ENCODE results near the gene B3GAT1.
A peak's percentile ranks its signal among the peaks of the same experiment; 100 is the strongest.

Gene B3GAT1

DNA sequence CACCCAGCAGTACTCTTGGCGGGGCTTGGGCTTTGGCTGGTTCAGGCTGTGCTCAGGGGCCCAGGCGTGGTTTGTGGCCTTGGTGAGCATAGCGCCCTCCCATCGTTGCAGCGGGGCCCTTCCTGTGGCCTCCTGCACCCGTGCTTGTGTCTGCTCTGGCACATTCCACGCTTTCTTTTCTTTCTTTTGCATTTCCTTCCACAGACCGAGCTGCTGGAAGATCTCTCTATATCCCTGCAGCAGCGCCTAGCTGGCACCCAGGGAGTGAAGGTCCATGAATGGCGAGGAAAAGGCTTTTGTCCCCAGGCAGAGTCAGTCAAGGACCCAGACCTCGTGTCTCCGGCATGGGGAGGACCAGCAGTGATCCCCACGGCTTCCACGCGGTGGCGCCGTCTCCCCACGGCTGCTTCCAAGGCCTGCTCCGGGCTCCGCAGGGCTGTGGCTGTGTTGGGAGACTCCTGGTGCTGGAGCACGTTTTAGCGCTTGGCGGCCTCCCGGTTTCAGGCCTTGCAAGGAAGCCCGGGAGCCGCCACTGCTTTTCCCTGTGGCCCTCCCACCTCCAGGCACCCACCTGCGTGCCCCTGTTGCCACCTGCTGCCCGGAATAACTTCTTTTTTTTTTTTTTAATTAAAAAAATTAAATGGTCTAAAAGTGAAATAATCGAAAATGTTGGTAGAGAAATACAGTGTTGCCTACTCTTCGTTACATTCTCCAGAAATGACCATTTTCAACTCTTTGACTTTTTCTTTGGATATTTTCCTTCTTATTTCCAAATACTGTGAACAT, 51.8 kb downstream of the B3GAT1 start:
- ChIA-PET POLR2A (no interaction called here), CTCF (interaction anchor here (1.0 kb wide), 1 partner anchor 367 kb away, joined by 3 read pairs; no protein-coding TSS in a partner anchor)
- peak; percentile 94 for DNase-seq (ENCODE audit: extremely low spot score)

DNA sequence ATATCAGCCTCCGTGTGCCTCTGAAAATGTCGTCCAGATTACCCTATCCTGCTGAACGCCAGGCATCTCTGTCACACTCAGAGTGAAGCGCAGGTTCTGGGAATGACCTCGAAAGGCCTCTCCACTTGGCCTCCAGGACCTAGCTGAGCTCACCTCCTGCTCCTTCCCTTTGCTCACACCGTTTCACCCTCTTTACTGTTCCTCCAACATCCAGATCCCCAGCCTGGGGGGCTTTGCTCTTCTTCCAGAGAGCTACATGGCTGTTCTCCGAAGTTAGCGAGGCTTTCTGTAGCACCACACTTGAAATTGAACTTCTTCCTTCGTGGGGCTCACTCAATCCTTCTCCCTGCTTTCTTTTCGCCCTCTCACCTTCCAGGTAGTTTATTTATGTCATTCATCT, 52.4 kb downstream of the B3GAT1 start:
- POLR2A ChIA-PET, result no interaction called here
- TF ChIP-seq SP1 (IDR thresholded peaks at IDR 0.05), result no peak
- no peak for TF ChIP-seq TARDBP (IDR thresholded peaks at IDR 0.05)
- TF ChIP-seq ELF4 (IDR thresholded peaks at IDR 0.05), result no peak
- no peak for TF ChIP-seq L3MBTL2 (conservative IDR thresholded peaks at IDR 0.05)
- TF ChIP-seq FOXA1 (IDR thresholded peaks at IDR 0.05), result no peak
- TF ChIP-seq NFRKB (IDR thresholded peaks at IDR 0.05), result no peak
- TF ChIP-seq HDGF (IDR thresholded peaks at IDR 0.05; ENCODE audit: borderline replicate concordance), result no peak
- TF ChIP-seq FOXK2 (IDR thresholded peaks at IDR 0.05), result no peak
- TF ChIP-seq, protein P1, sequence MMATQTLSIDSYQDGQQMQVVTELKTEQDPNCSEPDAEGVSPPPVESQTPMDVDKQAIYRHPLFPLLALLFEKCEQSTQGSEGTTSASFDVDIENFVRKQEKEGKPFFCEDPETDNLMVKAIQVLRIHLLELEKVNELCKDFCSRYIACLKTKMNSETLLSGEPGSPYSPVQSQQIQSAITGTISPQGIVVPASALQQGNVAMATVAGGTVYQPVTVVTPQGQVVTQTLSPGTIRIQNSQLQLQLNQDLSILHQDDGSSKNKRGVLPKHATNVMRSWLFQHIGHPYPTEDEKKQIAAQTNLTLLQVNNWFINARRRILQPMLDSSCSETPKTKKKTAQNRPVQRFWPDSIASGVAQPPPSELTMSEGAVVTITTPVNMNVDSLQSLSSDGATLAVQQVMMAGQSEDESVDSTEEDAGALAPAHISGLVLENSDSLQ (IDR thresholded peaks at IDR 0.05), result no peak
- no peak for TF ChIP-seq ARNT (IDR thresholded peaks at IDR 0.05)
- no peak for TF ChIP-seq CTBP1 (IDR thresholded peaks at IDR 0.05; ENCODE audit: borderline replicate concordance)
- no peak for TF ChIP-seq BHLHE40 (IDR thresholded peaks at IDR 0.05; ENCODE audit: borderline replicate concordance)
- TF ChIP-seq FOXM1 (IDR thresholded peaks at IDR 0.05; ENCODE audit: borderline replicate concordance), result no peak
- TF ChIP-seq SUZ12 (IDR thresholded peaks at IDR 0.05), result no peak
- TF ChIP-seq LEF1 (IDR thresholded peaks at IDR 0.05; ENCODE audit: borderline replicate concordance), result no peak
- no peak for TF ChIP-seq ZNF384 (IDR thresholded peaks at IDR 0.05)
- CTCF ChIA-PET, result interaction anchor here (1.0 kb wide), 1 partner anchor 368 kb away, joined by 3 read pairs; no protein-coding TSS in a partner anchor

More for the DNA sequence above, 51.8 kb downstream of the B3GAT1 start:
- TF ChIP-seq SP1 (IDR thresholded peaks at IDR 0.05) (no peak), L3MBTL2 (conservative IDR thresholded peaks at IDR 0.05) (peak; percentile 56)

DNA sequence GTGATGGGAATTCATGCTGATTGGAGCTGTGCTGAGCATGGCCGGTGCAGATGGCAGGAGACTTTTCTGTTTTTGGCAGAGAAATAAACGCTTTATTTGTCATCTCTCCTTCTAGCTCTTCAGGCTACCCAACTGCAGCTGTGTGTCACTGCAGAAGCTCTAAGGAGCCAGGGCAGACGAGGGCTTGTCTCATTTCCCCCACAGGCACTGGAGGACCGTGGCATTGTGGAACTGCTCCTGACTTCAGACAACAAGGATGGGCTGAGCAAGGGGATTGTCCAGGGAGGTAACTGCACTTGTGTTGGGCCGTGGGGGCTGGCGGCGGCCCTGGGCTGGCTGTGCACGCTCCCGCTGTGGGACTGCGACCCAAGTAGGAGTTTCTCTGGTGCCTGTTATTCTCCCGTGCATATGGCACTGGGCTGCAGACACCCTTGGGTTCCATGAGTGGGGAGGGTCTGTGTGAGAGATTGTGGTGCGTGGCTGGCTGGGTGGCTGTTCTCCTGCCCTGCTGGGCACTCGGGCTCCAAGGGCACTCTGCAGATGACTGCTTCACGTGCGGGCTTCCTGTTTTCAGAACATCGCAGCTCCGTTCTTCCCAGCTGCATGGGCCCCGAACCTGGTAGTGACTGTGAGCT, 53.1 kb downstream of the B3GAT1 start:
- CTCF ChIA-PET, result no interaction called here
- POLR2A ChIA-PET, result no interaction called here
- no peak for TF ChIP-seq TARDBP (IDR thresholded peaks at IDR 0.05)
- no peak for TF ChIP-seq LEF1 (IDR thresholded peaks at IDR 0.05; ENCODE audit: borderline replicate concordance)
- no peak for TF ChIP-seq FOXK2 (IDR thresholded peaks at IDR 0.05)
- TF ChIP-seq, protein P1 (IDR thresholded peaks at IDR 0.05), result no peak
- no peak for TF ChIP-seq CTBP1 (IDR thresholded peaks at IDR 0.05; ENCODE audit: borderline replicate concordance)
- TF ChIP-seq FOXM1 (IDR thresholded peaks at IDR 0.05; ENCODE audit: borderline replicate concordance), result no peak
- no peak for TF ChIP-seq SUZ12 (IDR thresholded peaks at IDR 0.05)
- no peak for TF ChIP-seq ARNT (IDR thresholded peaks at IDR 0.05)
- TF ChIP-seq FOXA1 (IDR thresholded peaks at IDR 0.05), result no peak
- TF ChIP-seq HDGF (IDR thresholded peaks at IDR 0.05; ENCODE audit: borderline replicate concordance), result no peak
- TF ChIP-seq SP1 (IDR thresholded peaks at IDR 0.05), result no peak
- no peak for TF ChIP-seq L3MBTL2 (conservative IDR thresholded peaks at IDR 0.05)
- TF ChIP-seq NFRKB (IDR thresholded peaks at IDR 0.05), result no peak
- no peak for TF ChIP-seq ZNF384 (IDR thresholded peaks at IDR 0.05)
- TF ChIP-seq BHLHE40 (IDR thresholded peaks at IDR 0.05; ENCODE audit: borderline replicate concordance), result no peak
- no peak for TF ChIP-seq ELF4 (IDR thresholded peaks at IDR 0.05)
- no peak for DNase-seq (ENCODE audit: extremely low spot score)

More for the DNA sequence above, 52.4 kb downstream of the B3GAT1 start:
- no peak for DNase-seq (ENCODE audit: extremely low spot score)

DNA sequence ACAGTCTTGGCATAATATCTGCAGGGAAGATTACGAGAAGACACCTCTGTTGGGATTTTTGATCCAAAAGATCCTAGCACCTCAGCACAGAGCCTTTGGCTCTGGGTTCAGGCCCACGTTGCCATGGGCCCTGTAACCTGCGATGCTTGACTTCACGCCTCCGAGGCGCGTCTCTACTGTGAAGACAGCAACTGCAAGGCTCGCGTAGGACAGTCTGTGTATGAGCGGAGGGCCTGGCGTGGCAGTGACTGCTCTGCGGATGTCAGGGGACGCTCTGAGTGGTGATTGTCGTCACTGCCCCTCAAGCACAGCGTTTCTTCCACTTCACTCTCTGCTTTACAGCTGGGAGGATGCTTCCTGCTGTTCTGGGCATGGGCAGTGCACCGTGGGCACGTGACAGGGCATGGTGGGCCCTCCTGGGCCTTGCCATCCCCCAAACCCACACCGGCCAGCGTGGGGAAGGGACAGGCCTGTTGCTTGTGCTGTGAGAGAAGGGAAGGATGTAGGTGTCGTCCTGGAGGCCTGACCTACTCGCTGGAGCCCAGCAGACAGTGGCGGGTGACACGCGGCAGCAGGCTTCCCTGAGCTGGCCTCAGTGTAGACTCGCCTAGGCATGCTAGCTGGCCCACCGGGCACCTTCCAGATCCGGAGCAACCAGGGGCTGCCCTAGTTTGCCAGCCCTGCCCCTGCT, 53.7 kb downstream of the B3GAT1 start:
- CTCF ChIA-PET, result interaction anchor here (0.6 kb wide), 1 partner anchor 22 kb away, joined by 3 read pairs; no protein-coding TSS in a partner anchor
- TF ChIP-seq SUZ12 (IDR thresholded peaks at IDR 0.05) (no peak), CTBP1 (IDR thresholded peaks at IDR 0.05; ENCODE audit: borderline replicate concordance) (no peak), ELF4 (IDR thresholded peaks at IDR 0.05) (no peak), LEF1 (IDR thresholded peaks at IDR 0.05; ENCODE audit: borderline replicate concordance) (no peak), HDGF (IDR thresholded peaks at IDR 0.05; ENCODE audit: borderline replicate concordance) (no peak), SP1 (IDR thresholded peaks at IDR 0.05) (no peak), FOXA1 (IDR thresholded peaks at IDR 0.05) (no peak), FOXK2 (IDR thresholded peaks at IDR 0.05) (no peak), L3MBTL2 (conservative IDR thresholded peaks at IDR 0.05) (no peak), TARDBP (IDR thresholded peaks at IDR 0.05) (no peak), ZNF384 (IDR thresholded peaks at IDR 0.05) (no peak), FOXM1 (IDR thresholded peaks at IDR 0.05; ENCODE audit: borderline replicate concordance) (no peak)
- TF ChIP-seq, protein P1 (IDR thresholded peaks at IDR 0.05), result no peak
- POLR2A ChIA-PET, result no interaction called here

DNA sequence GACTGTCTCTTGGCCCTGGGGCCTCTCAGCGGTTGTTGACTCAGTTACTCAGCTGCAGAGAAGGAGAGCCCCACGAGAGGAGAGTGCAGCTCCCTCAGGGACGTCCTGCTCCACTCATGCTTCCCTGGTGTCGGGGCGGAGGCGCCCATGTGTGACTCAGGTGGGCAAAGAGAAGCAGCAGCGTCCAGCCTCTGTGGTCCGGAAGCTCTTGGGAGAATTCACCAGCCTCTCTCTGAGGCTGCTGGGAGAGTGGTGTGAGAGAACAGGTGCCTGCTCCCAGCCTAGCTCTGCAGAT, 54.5 kb downstream of the B3GAT1 start:
- DNase-seq (ENCODE audit: extremely low spot score), result no peak
- TF ChIP-seq FOXM1 (IDR thresholded peaks at IDR 0.05; ENCODE audit: borderline replicate concordance) (no peak), L3MBTL2 (conservative IDR thresholded peaks at IDR 0.05) (no peak), HDGF (IDR thresholded peaks at IDR 0.05; ENCODE audit: borderline replicate concordance) (no peak), BHLHE40 (IDR thresholded peaks at IDR 0.05; ENCODE audit: borderline replicate concordance) (no peak), ARNT (IDR thresholded peaks at IDR 0.05) (no peak), TARDBP (IDR thresholded peaks at IDR 0.05) (no peak), CTBP1 (IDR thresholded peaks at IDR 0.05; ENCODE audit: borderline replicate concordance) (no peak), LEF1 (IDR thresholded peaks at IDR 0.05; ENCODE audit: borderline replicate concordance) (no peak), ZNF384 (IDR thresholded peaks at IDR 0.05) (no peak), ELF4 (IDR thresholded peaks at IDR 0.05) (no peak), NFRKB (IDR thresholded peaks at IDR 0.05) (no peak), FOXA1 (IDR thresholded peaks at IDR 0.05) (no peak), SP1 (IDR thresholded peaks at IDR 0.05) (no peak), SUZ12 (IDR thresholded peaks at IDR 0.05) (no peak)
- TF ChIP-seq, protein P1 (IDR thresholded peaks at IDR 0.05), result no peak
- ChIA-PET CTCF (interaction anchor here (0.6 kb wide), 1 partner anchor 21 kb away, joined by 3 read pairs; no protein-coding TSS in a partner anchor), POLR2A (no interaction called here)

More for the DNA sequence above, 53.7 kb downstream of the B3GAT1 start:
- no peak for DNase-seq (ENCODE audit: extremely low spot score)

All from HEK293T (cell line).